ENCODE results near the gene GNAQ. TPM values are rescaled to one million over a fixed set of nuclear protein-coding genes. Genes with fewer than 3 reads are reported as not detected.

The GNAQ gene
- total and polyA plus RNA-seq, 5 donors from 2014 or later, result 8.5 to 79.4 (median 17.4) TPM

GRCh38 chr9:77839459-77840140 lies 192.0 kb downstream of the GNAQ start:
- no peak overlapping the region for H3K27ac ChIP-seq (ENCODE audit: insufficient read depth, low read length, poor library complexity, severe bottlenecking)
- H3K27me3 Mint-ChIP-seq, result no peaks in the 10 kb centered on the region
- H3K4me3 Mint-ChIP-seq, result no peak overlapping the region
- H3K4me3 ChIP-seq (ENCODE audit: low read depth, low read length), result no peak overlapping the region
- peaks cover 20 to 31% (median 23%) of the 10 kb centered on the region in 4 donors for H3K4me1 Mint-ChIP-seq
- no peaks in the 10 kb centered on the region for H3K27me3 ChIP-seq (ENCODE audit: control insufficient read depth, insufficient read depth, low read length)
- ATAC-seq (ENCODE audit: low read depth in 2 of 2) (no peak), DNase-seq (no peak)
- H3K36me3 Mint-ChIP-seq, result no peaks in the 10 kb centered on the region
- no peak overlapping the region for H3K27ac Mint-ChIP-seq
- H3K4me1 ChIP-seq (ENCODE audit: control insufficient read depth, insufficient read depth, low read length, poor library complexity, severe bottlenecking), result no peaks in the 10 kb centered on the region
- H3K36me3 ChIP-seq (ENCODE audit: control insufficient read depth, insufficient read depth, low read length), result no peaks in the 10 kb centered on the region
- no peaks in the 10 kb centered on the region for H3K9me3 Mint-ChIP-seq
- no peaks in the 10 kb centered on the region for H3K9me3 ChIP-seq (ENCODE audit: control insufficient read depth in 2 of 2, low read length in 2 of 2)

DNA sequence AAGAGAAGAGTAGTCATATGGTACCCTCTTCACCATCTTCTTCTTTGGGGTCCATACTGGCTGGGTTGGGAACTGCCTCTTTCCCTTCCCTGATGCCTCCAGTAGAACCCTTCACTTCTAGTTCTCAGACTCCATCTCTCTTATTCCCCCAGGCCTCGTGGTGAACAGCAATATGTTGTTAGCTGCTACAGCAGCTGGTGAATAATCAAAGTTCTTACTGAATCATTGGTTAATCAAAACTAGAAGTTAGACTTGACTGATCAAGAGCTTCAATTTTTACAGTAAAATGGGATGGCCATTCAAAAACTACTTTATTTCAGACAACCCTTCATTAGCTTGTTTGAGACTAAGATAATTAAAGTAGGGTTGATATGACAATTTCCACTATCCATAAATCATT lies 192.6 kb downstream of the GNAQ start:
- H3K9me3 ChIP-seq (ENCODE audit: control insufficient read depth in 2 of 2, low read length in 2 of 2), result no peaks in the 10 kb centered on the region
- no peak overlapping the region for H3K27ac ChIP-seq (ENCODE audit: insufficient read depth, low read length, poor library complexity, severe bottlenecking)
- H3K27me3 ChIP-seq (ENCODE audit: control insufficient read depth, insufficient read depth, low read length), result no peaks in the 10 kb centered on the region
- H3K9me3 Mint-ChIP-seq, result no peaks in the 10 kb centered on the region
- no peak overlapping the region for H3K4me3 Mint-ChIP-seq
- H3K4me1 Mint-ChIP-seq, result peaks cover 20 to 35% (median 23%) of the 10 kb centered on the region in 4 donors
- ATAC-seq (ENCODE audit: low read depth in 2 of 2), result no peak
- no peaks in the 10 kb centered on the region for H3K4me1 ChIP-seq (ENCODE audit: control insufficient read depth, insufficient read depth, low read length, poor library complexity, severe bottlenecking)
- H3K27me3 Mint-ChIP-seq, result no peaks in the 10 kb centered on the region
- H3K27ac Mint-ChIP-seq, result no peak overlapping the region
- no peaks in the 10 kb centered on the region for H3K36me3 ChIP-seq (ENCODE audit: control insufficient read depth, insufficient read depth, low read length)
- no peaks in the 10 kb centered on the region for H3K36me3 Mint-ChIP-seq
- DNase-seq, result no peak
- no peak overlapping the region for H3K4me3 ChIP-seq (ENCODE audit: low read depth, low read length)

DNA sequence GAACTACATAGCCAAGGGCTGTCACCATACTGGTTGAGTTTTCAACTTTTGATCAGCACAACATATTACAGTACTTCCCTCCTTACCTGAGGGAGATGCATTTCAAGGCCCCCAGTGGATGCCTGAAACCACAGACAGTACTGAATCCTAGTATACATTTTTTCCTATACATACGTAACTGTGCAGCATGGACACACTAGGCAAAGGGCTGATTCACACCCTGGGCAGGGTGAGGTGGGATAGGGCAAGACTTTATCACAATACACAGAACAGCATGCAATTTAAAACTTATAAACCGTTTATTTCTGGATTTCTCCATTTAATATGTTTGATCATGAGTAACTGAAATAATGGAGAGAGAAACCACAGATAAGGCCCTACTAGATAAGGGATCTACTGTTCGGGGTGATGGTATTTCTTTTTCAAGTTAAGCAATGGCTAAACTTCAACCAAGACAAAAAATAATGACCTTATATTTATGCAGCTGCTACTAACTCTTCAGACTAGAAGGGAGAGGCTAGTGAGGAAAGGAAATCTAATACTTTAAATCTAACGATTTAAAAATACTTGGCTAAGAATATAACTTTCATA lies 196.6 kb downstream of the GNAQ start:
- ATAC-seq (ENCODE audit: low read depth in 2 of 2) (no peak), DNase-seq (no peak)
- Histone ChIP-seq H3K27me3 (ENCODE audit: control insufficient read depth, insufficient read depth, low read length) (no peaks in the 10 kb centered on the region), H3K27ac (ENCODE audit: insufficient read depth, low read length, poor library complexity, severe bottlenecking) (no peak overlapping the region), H3K4me3 (ENCODE audit: low read depth, low read length) (no peak overlapping the region), H3K36me3 (ENCODE audit: control insufficient read depth, insufficient read depth, low read length) (no peaks in the 10 kb centered on the region), H3K4me1 (ENCODE audit: control insufficient read depth, insufficient read depth, low read length, poor library complexity, severe bottlenecking) (no peaks in the 10 kb centered on the region), H3K9me3 (ENCODE audit: control insufficient read depth in 2 of 2, low read length in 2 of 2) (no peaks in the 10 kb centered on the region)
- no peak overlapping the region for H3K27ac Mint-ChIP-seq
- H3K4me3 Mint-ChIP-seq, result no peak overlapping the region
- peaks cover 0 to 2% (median 0%) of the 10 kb centered on the region in 7 donors for H3K9me3 Mint-ChIP-seq
- peaks cover 21 to 28% (median 22%) of the 10 kb centered on the region in 4 donors for H3K4me1 Mint-ChIP-seq
- no peaks in the 10 kb centered on the region for H3K27me3 Mint-ChIP-seq
- H3K36me3 Mint-ChIP-seq, result peaks cover 3% of the 10 kb centered on the region

- no peaks in the 10 kb centered on the region for H3K4me1 ChIP-seq (ENCODE audit: control insufficient read depth, insufficient read depth, low read length, poor library complexity, severe bottlenecking)
- Mint-ChIP-seq H3K27ac (no peak overlapping the region), H3K9me3 (peaks cover 0 to 2% (median 0%) of the 10 kb centered on the region in 7 donors), H3K4me1 (peaks cover 20 to 30% (median 28%) of the 10 kb centered on the region in 4 donors), H3K27me3 (no peaks in the 10 kb centered on the region), H3K36me3 (peaks cover 3% of the 10 kb centered on the region), H3K4me3 (no peak overlapping the region)
- no peaks in the 10 kb centered on the region for H3K27me3 ChIP-seq (ENCODE audit: control insufficient read depth, insufficient read depth, low read length)
- DNase-seq (no peak), ATAC-seq (ENCODE audit: low read depth in 2 of 2) (no peak)
- no peak overlapping the region for H3K4me3 ChIP-seq (ENCODE audit: low read depth, low read length)
- H3K27ac ChIP-seq (ENCODE audit: insufficient read depth, low read length, poor library complexity, severe bottlenecking), result no peak overlapping the region
- H3K9me3 ChIP-seq (ENCODE audit: control insufficient read depth in 2 of 2, low read length in 2 of 2), result no peaks in the 10 kb centered on the region
- no peaks in the 10 kb centered on the region for H3K36me3 ChIP-seq (ENCODE audit: control insufficient read depth, insufficient read depth, low read length)
Observed at GRCh38 chr9:77833561-77834429, 197.8 kb downstream of the GNAQ start.

GRCh38 chr9:77832639-77833038 lies 199.0 kb downstream of the GNAQ start:
- Mint-ChIP-seq H3K4me1 (peaks cover 24 to 37% (median 31%) of the 10 kb centered on the region in 4 donors), H3K27ac (no peak overlapping the region), H3K27me3 (no peaks in the 10 kb centered on the region), H3K36me3 (peaks cover 3% of the 10 kb centered on the region), H3K4me3 (no peak overlapping the region), H3K9me3 (peaks cover 0 to 2% (median 0%) of the 10 kb centered on the region in 7 donors)
- H3K9me3 ChIP-seq (ENCODE audit: control insufficient read depth in 2 of 2, low read length in 2 of 2), result no peaks in the 10 kb centered on the region
- ATAC-seq (ENCODE audit: low read depth in 2 of 2) (no peak), DNase-seq (no peak)
- peaks cover 7% of the 10 kb centered on the region for H3K4me1 ChIP-seq (ENCODE audit: control insufficient read depth, insufficient read depth, low read length, poor library complexity, severe bottlenecking)
- H3K4me3 ChIP-seq (ENCODE audit: low read depth, low read length), result no peak overlapping the region
- H3K27ac ChIP-seq (ENCODE audit: insufficient read depth, low read length, poor library complexity, severe bottlenecking), result no peak overlapping the region
- no peaks in the 10 kb centered on the region for H3K27me3 ChIP-seq (ENCODE audit: control insufficient read depth, insufficient read depth, low read length)
- H3K36me3 ChIP-seq (ENCODE audit: control insufficient read depth, insufficient read depth, low read length), result no peaks in the 10 kb centered on the region

DNA sequence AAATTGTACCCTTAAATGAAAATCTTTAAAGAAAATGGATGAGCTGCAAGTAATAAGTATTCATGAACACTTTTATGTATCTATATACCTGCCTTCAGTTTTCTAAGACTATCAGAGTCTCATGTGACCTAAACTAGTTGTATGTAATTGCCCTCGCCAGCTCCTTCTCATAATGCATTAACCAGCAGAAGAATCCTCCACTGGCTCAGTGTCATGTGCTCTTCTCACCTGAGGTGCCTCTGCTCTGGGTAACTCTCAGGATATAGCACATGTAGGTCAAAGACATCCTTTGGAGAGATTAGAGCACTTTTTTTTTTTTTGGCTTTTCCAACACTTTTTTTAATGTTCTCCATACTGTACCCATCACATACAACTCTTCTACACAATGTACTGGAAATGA lies 199.8 kb downstream of the GNAQ start:
- DNase-seq (no peak), ATAC-seq (ENCODE audit: low read depth in 2 of 2) (no peak)
- Mint-ChIP-seq H3K4me1 (peaks cover 28 to 46% (median 38%) of the 10 kb centered on the region in 4 donors), H3K27me3 (no peaks in the 10 kb centered on the region), H3K36me3 (peaks cover 3% of the 10 kb centered on the region), H3K9me3 (peaks cover 0 to 2% (median 0%) of the 10 kb centered on the region in 7 donors), H3K27ac (no peak overlapping the region), H3K4me3 (no peak overlapping the region)
- H3K4me1 ChIP-seq (ENCODE audit: control insufficient read depth, insufficient read depth, low read length, poor library complexity, severe bottlenecking), result peaks cover 14% of the 10 kb centered on the region
- H3K36me3 ChIP-seq (ENCODE audit: control insufficient read depth, insufficient read depth, low read length), result no peaks in the 10 kb centered on the region
- H3K9me3 ChIP-seq (ENCODE audit: control insufficient read depth in 2 of 2, low read length in 2 of 2), result no peaks in the 10 kb centered on the region
- no peaks in the 10 kb centered on the region for H3K27me3 ChIP-seq (ENCODE audit: control insufficient read depth, insufficient read depth, low read length)
- no peak overlapping the region for H3K4me3 ChIP-seq (ENCODE audit: low read depth, low read length)
- H3K27ac ChIP-seq (ENCODE audit: insufficient read depth, low read length, poor library complexity, severe bottlenecking), result no peak overlapping the region

DNA sequence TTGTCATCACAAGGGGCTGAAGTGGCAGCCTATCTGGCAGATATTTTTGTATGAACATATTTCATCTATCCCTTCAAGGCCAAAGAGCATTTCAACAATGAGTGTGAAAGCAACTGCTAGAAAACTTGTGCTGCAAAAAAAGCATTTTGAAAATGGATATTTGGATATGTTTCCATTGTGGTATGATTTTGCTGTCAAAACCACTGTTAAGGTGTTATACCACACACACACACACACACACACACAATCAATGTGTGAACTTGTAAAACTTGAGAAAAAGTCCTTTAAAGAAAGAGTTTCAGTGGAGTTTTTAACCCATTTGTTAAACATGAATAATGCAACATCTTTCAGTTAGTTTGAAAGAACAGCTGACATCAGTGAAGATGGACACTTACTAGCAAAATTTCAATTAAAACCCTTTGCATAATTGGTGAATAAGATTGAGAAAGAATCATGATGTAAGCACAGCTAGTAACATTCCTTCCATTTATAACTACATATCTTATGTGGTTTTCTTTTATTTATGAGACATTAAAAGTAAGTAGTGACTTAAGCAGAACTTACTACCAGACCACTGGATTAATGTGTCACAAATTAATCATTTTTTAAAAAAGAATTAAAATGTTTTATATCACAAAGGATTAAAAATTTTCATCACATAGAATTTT lies 200.9 kb downstream of the GNAQ start:
- Histone ChIP-seq H3K27me3 (ENCODE audit: control insufficient read depth, insufficient read depth, low read length) (no peaks in the 10 kb centered on the region), H3K9me3 (ENCODE audit: control insufficient read depth in 2 of 2, low read length in 2 of 2) (no peaks in the 10 kb centered on the region), H3K36me3 (ENCODE audit: control insufficient read depth, insufficient read depth, low read length) (no peaks in the 10 kb centered on the region), H3K4me1 (ENCODE audit: control insufficient read depth, insufficient read depth, low read length, poor library complexity, severe bottlenecking) (peaks cover 15% of the 10 kb centered on the region), H3K27ac (ENCODE audit: insufficient read depth, low read length, poor library complexity, severe bottlenecking) (no peak overlapping the region), H3K4me3 (ENCODE audit: low read depth, low read length) (no peak overlapping the region)
- H3K36me3 Mint-ChIP-seq, result peaks cover 3% of the 10 kb centered on the region
- H3K9me3 Mint-ChIP-seq, result peaks cover 0 to 2% (median 0%) of the 10 kb centered on the region in 7 donors
- H3K4me3 Mint-ChIP-seq, result no peak overlapping the region
- DNase-seq, result no peak
- no peaks in the 10 kb centered on the region for H3K27me3 Mint-ChIP-seq
- no peak for ATAC-seq (ENCODE audit: low read depth in 2 of 2)
- H3K4me1 Mint-ChIP-seq, result peaks cover 30 to 53% (median 40%) of the 10 kb centered on the region in 4 donors
- no peak overlapping the region for H3K27ac Mint-ChIP-seq

All from CD4-positive, CD25-positive, alpha-beta regulatory T cell (primary cell).